ENCODE data around the gene CTNND2. TPM values are rescaled to one million over a fixed set of nuclear protein-coding genes. Genes with fewer than 3 reads are reported as not detected.

Gene CTNND2
- total RNA-seq, 1 experiment from 2014 or later: 7.0 TPM

GRCh38 chr5:11790201-11790600 lies 114.0 kb downstream of the CTNND2 start:
- TF ChIP-seq, protein P1, sequence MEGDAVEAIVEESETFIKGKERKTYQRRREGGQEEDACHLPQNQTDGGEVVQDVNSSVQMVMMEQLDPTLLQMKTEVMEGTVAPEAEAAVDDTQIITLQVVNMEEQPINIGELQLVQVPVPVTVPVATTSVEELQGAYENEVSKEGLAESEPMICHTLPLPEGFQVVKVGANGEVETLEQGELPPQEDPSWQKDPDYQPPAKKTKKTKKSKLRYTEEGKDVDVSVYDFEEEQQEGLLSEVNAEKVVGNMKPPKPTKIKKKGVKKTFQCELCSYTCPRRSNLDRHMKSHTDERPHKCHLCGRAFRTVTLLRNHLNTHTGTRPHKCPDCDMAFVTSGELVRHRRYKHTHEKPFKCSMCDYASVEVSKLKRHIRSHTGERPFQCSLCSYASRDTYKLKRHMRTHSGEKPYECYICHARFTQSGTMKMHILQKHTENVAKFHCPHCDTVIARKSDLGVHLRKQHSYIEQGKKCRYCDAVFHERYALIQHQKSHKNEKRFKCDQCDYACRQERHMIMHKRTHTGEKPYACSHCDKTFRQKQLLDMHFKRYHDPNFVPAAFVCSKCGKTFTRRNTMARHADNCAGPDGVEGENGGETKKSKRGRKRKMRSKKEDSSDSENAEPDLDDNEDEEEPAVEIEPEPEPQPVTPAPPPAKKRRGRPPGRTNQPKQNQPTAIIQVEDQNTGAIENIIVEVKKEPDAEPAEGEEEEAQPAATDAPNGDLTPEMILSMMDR (conservative IDR thresholded peaks at IDR 0.05): no peak
- H3K4ac ChIP-seq (ENCODE audit: low read depth, low read length): no peak overlapping the region
- peaks cover 3% of the 10 kb centered on the region for H3K4me1 ChIP-seq (ENCODE audit: insufficient read depth, low read length)
- H3K27ac ChIP-seq (ENCODE audit: insufficient read length, low read depth, low read length): no peak overlapping the region
- Mint-ChIP-seq H3K36me3 (ENCODE audit: insufficient read depth in 1 of 3, low read depth in 3 of 3) (peaks cover 0 to under 1% (median 0%) of the 10 kb centered on the region in 3 experiments; a peak in 2 of 7 replicates), H3K4me3 (no peak overlapping the region), H3K27ac (no peak overlapping the region), H3K27me3 (ENCODE audit: low read depth) (no peaks in the 10 kb centered on the region; the same call in 1 of the 2 replicates), H3K4me1 (peaks cover 19 to 21% of the 10 kb centered on the region in 2 experiments), H3K9me3 (no peaks in the 10 kb centered on the region)
- no peak overlapping the region for H2BK120ac ChIP-seq (ENCODE audit: low read depth, low read length, poor library complexity, severe bottlenecking)
- no peak overlapping the region for H3K9ac ChIP-seq (ENCODE audit: extremely low read depth, insufficient read length, low read length)
- no peak overlapping the region for H4K8ac ChIP-seq (replicated peaks; ENCODE audit: insufficient read length, low read depth, low read length)
- H4K91ac ChIP-seq (ENCODE audit: insufficient read length, low read depth, low read length): no peak overlapping the region
- H3K79me2 ChIP-seq (ENCODE audit: insufficient read depth, low read length): no peaks in the 10 kb centered on the region
- H3K18ac ChIP-seq (ENCODE audit: insufficient read length, low read depth, low read length): no peak overlapping the region
- H3K27me3 ChIP-seq (ENCODE audit: insufficient read depth, low read length): no peaks in the 10 kb centered on the region
- H2AK5ac ChIP-seq (ENCODE audit: insufficient read length, low read length): no peak overlapping the region
- H3K23me2 ChIP-seq (ENCODE audit: insufficient read length, low read depth, low read length, poor library complexity, severe bottlenecking): no peaks in the 10 kb centered on the region
- no peak overlapping the region for H2AFZ ChIP-seq (ENCODE audit: low read length)
- H2BK12ac ChIP-seq (ENCODE audit: insufficient read length, low read depth, low read length): no peak overlapping the region
- no peak overlapping the region for H2BK5ac ChIP-seq (ENCODE audit: insufficient read length, low read length)
- no peak overlapping the region for H3K4me2 ChIP-seq (ENCODE audit: insufficient read depth, insufficient read length, low read length)
- H3T11ph ChIP-seq (ENCODE audit: low read length): no peak overlapping the region
- no peak overlapping the region for H3K56ac ChIP-seq (ENCODE audit: insufficient read length, low read depth, low read length)
- DNase-seq: no peak
- no peaks in the 10 kb centered on the region for H4K20me1 ChIP-seq (ENCODE audit: control insufficient read depth, insufficient read depth, insufficient read length)
- no peak overlapping the region for H4K5ac ChIP-seq (ENCODE audit: insufficient read length, low read depth, low read length)
- H2BK15ac ChIP-seq (ENCODE audit: low read depth, low read length): no peak overlapping the region
- H3K14ac ChIP-seq (ENCODE audit: insufficient read depth, low read length): no peak overlapping the region
- no CpG with 5 or more reads among the region's 2 CpGs for WGBS (ENCODE audit: extremely low coverage, insufficient read length, low lambda C conversion rate)
- no peaks in the 10 kb centered on the region for H3K79me1 ChIP-seq (ENCODE audit: insufficient read depth, low read depth, low read length, poor library complexity, severe bottlenecking)
- H2BK20ac ChIP-seq (ENCODE audit: low read depth, low read length, poor library complexity, severe bottlenecking): no peak overlapping the region
- no peak overlapping the region for H3K23ac ChIP-seq (ENCODE audit: insufficient read length, low read depth, low read length)
- no peaks in the 10 kb centered on the region for H3K9me3 ChIP-seq (ENCODE audit: control insufficient read depth, low read depth, low read length)
